Measurements from ENCODE around the gene SOX5.
"Not testable (repeated sequence)": the region's sequence is repeated elsewhere in the genome, so short reads cannot be mapped to it uniquely, and the experiment has no call there.

Gene SOX5

DNA sequence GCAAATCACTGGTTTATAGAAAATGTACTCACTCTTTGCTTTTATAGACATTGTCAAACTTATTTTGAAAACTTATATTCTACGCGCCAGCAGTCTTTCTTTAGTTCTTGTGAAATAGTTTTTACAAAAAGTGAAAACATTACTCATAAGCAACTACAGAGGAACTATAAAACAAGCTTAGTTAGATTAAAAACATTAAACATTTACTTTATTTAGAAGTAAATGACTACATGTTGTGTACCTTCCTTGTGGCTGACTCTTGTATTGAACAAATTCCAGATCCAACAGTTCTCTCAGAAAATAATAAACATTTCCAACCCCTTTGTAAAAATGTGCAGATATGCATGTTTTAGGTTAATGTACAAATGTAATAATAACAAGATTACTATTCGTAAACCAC, 198.5 kb downstream of the SOX5 start:
- no peak for DNase-seq

GRCh38 chr12:23744696-23745095, 204.8 kb downstream of the SOX5 start:
- DNase-seq = no peak

DNA sequence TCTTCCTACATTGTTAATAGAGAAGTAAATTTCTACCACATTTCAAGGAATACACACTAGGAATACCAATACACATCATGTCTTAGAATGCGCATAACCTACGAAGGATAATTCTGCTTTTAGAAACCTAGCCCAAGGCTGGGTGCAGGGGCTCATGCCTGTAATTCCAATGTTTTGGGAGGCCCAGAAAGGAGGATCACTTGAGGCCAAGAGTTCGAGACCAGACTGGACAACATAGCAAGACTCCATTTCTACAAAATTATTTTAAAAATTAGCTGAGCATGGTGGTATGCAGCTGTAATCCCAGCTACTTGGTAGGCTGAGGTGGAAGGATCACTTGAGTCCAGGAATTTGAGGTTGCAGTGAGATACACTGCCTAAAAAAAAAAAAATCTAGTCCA, 206.9 kb downstream of the SOX5 start:
- DNase-seq = no peak

GRCh38 chr12:23731493-23731892, 218.0 kb downstream of the SOX5 start:
- DNase-seq = no peak

DNA sequence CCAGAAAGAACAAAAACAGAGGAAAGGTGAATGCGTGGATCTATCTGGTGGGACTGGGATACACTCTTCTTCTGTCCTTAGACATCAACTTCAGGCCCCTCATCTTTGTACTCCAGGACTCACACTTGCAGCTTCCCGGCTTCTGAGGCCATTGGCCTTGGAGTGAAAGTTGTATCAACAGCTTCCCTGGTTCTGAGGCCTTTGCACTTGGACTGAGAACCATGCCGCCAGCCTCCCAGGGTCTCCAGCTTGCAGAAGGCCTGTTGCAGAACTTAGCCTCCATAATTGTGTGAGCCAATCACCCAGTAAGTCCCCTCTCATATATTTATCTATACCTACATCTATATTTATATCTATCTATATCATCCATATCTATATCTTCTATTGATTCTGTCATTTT, 218.4 kb downstream of the SOX5 start:
- DNase-seq = no peak

- DNase-seq = no peak
Measured at GRCh38 chr12:23729359-23729758, 220.1 kb downstream of the SOX5 start.

GRCh38 chr12:23726646-23727045, 222.8 kb downstream of the SOX5 start:
- DNase-seq = no peak

DNA sequence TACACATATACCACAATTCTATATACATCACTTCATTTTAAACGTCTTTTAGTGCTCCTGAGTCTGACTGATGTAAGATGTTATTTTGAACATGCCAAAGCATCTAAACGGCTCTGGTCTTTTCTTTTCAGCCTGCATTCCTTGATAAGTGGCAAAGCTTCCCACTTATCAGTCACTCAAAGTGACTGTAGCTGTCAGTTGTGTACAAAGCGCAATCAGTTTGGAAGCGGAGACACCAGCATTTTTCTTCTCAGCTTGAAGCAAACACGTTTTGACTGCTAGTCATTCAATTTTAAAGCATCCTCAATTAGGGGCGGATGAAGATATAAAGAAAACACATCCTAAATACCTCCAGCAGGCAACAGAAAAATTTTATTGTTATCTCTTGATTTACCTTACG, 226.8 kb downstream of the SOX5 start:
- no peak for DNase-seq

- DNase-seq = no peak
Measured at GRCh38 chr12:23721268-23721667, 228.2 kb downstream of the SOX5 start.

DNA sequence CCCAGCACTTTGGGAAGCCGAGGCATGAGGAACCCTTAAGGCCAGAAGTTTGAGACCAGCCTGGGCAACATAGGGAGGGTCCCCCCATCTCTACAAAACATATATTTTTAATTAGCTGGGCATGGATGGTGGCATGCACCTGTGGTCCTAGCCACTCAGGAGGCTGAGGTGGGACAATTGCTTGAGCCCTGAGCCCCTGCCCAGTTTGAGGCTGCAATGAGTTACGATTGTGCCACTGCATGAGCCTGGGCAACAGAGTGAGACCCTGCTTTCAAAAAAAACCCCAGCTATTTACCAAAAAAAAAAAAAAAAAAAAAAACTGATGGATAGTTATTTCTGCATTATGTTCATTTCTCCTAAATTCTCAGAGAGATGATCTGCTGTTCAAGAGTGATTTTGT, 230.0 kb downstream of the SOX5 start:
- no peak for DNase-seq

GRCh38 chr12:23710361-23710760, 239.1 kb downstream of the SOX5 start:
- not testable (repeated sequence) for DNase-seq

GRCh38 chr12:23708185-23708837, 241.2 kb downstream of the SOX5 start:
- no peak for DNase-seq

DNA sequence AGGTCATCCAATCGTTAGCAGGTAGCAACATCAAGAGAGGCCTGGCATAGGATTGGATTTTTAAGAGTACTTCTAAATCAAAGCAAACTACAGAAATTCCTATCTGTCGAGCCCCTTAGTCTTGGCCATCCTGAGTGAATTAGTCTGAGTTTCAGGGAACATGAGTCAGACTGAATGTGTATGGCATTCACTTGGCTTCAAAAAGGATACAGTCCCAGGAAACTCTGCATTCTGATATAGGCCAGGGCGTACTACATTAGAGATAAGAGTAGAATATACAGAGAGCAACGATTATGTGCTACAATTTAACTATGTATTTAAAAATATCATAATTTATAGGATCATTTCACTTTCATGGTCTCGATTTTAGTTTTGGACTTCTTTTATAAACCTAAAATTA, 242.2 kb downstream of the SOX5 start:
- DNase-seq = no peak

DNA sequence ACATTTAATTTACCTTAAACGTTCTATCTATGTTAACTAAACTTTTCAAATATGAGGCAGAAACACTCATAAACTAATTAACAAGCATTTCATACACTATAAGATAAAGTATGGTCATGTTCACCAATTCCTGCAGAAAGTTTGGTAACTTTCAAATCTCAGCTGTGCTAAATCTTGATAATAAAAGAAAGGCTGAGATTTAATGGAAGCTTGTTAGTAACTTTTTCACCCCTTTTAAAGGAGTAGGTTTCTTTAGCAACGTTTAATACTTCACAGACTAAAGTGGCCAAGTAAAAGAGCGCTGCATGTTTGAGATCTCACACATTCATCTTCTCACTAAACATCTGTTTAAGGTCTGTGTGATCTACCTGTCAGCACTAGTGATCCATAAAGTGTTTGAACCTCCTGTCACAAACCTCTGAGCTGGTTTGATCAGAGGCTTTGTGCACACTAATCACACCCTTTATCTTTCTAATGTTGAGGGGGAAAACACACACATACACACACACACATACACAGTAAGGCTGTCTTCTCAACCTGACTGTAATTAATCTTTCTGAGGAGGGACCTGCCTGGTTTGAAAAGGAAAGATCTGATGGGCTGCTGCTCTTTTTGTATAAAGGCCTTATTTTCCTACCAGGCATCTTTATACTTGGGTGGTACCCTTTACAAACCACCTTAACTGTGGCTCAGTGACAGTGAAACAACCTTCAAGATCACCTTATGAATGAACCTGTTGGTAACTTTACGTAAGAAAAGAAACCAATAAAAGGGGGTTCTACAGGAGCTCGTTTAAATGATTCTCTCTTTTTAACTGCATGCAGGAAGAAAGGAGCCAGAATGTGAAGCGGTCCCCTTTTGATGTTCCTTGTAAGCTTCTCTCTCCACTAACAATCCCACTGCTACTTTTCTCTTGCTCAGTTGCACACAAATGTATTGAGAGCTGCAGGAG, 244.2 kb downstream of the SOX5 start:
- DNase-seq = no peak

GRCh38 chr12:23703051-23703450, 246.4 kb downstream of the SOX5 start:
- DNase-seq = no peak

- DNase-seq = no peak
Measured at GRCh38 chr12:23699031-23699430, 250.4 kb downstream of the SOX5 start.

DNA sequence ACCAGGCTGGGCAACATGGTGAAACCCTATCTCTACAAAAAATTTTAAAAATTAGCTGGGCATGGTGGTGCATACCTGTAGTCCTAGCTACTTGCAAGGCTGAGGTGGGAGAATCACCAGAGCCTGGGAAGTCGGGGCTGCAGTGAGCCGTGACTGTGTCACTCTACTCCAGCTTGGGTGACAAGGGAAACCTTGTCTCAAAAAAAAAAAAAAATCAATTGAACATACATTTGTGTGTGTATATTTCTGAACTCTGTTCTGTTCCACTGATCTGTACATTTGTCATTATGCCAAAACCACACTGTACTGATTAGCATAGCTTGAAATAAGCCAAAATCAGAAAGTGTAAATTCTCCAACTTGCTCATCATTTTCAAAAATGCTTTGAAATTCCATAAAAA, 254.6 kb downstream of the SOX5 start:
- DNase-seq = no peak

- DNase-seq = no peak
Measured at GRCh38 chr12:23694307-23694706, 255.2 kb downstream of the SOX5 start.

GRCh38 chr12:23687947-23688346, 261.5 kb downstream of the SOX5 start:
- no peak for DNase-seq

DNA sequence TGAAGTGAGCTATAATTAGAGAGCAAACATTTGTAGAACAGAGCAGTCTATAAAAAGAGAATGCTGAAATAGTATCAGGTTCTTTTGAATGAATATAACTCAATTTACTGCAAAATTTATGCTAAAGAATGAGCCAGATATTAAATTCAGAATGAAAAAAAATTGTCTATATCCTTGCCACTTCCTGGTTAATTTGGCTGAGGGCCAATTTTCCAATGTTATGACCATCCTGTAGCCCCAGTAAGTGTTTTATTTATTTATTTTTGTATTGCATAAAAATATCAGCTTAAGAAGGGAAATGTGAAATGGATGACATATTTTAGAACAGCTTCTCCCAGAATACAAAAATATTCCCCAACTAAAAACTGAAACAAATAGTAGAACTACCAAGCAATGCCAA, 263.4 kb downstream of the SOX5 start:
- DNase-seq = no peak

DNA sequence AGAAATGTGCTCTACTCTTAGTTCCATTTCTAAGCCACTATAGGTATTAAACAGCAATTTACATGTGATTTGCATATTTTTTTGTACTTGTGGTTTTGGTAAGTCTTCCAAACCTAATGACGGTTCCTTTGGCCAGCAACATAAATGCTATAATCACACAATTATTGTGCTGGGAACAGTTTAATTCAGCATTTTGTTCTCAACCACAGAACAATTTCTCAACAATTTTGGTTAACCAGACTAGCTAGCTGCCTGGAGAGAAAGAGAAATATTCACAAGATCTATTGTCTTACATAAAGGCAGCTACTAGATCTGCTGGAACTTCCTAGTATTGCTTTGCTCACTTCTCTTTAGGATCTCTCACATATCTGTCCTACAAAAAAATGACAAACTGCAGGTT, 265.3 kb downstream of the SOX5 start:
- DNase-seq = no peak

DNA sequence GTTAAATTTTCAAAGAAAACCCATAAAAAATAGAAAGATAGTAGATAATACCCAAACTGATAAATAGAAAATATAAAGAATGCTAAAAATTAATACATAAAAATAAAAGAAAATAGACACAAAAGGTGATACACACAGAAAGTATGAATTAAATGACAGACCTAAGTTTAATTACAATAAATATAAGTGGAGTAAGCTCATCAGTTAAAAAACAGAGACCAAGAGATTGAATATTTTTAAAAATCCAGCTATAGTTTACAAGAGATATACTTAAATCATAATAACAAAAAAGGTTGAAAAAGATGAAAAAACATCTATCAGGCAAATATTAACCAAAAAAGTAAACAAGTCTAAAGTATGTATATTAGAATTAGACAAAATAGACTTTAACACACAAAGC, 268.2 kb downstream of the SOX5 start:
- DNase-seq = no peak

- no peak for DNase-seq
Measured at GRCh38 chr12:23674064-23674463, 275.4 kb downstream of the SOX5 start.

- DNase-seq = no peak
Measured at GRCh38 chr12:23671881-23672280, 277.6 kb downstream of the SOX5 start.

All from activated CD8-positive, alpha-beta memory T cell treated with anti-CD3 and anti-CD28 coated beads, Interleukin-2, amount 50 U/mL, for 48 hours (primary cell).